IMR-90 (cell line): ENCODE data around the gene SESN1. TPM values are rescaled to one million over a fixed set of nuclear protein-coding genes. Genes with fewer than 3 reads are reported as not detected.

ENCODE experiments used
- ATAC-seq: fragments of 200-7000 bp; cut with Tn5 transposase; 2 replicates; pipeline ENCODE4 v1.9.1; 2020; ENCODE audit warnings: low read depth, mild to moderate bottlenecking, moderate library complexity
- BruUV-seq: library from RNA; stranded (reverse); fragments of 400-500 nt; replicated peaks from 2 replicates; lab custom pipeline; 2021; lab: Mats Ljungman, UMichigan
- CTCF ChIA-PET: fragments of 300-600 bp; formaldehyde crosslinking; extraction: SDS; loops from one replicate; lab custom pipeline; 2021; ENCODE audit warnings: antibody characterized with exemption; lab: Yijun Ruan, JAX
- POLR2A ChIA-PET: fragments of 300-600 bp; sonication (Branson Sonifier 250); formaldehyde crosslinking; loops from one replicate; lab custom pipeline; 2022; ENCODE audit warnings: antibody characterized with exemption; ENCODE audit not compliant: unreplicated experiment; lab: Charles Lee
- DNase-seq: peaks from one replicate; pipeline ENCODE4 v3.0.0; 2013
- H2AFZ ChIP-seq: replicated peaks from 2 replicates; pipeline ENCODE3; 2013; ENCODE audit warnings: low read length, mild to moderate bottlenecking; ENCODE audit not compliant: poor library complexity
- H2AK5ac ChIP-seq: 2 replicates; pipeline ENCODE4 v1.6.1; 2013; ENCODE audit warnings: low read depth, low read length, inconsistent platforms
- H2AK9ac ChIP-seq: replicated peaks from 2 replicates; pipeline ENCODE3; 2013; ENCODE audit warnings: mild to moderate bottlenecking, low read depth, low read length, moderate library complexity; ENCODE audit not compliant: poor library complexity
- H2BK120ac ChIP-seq: 2 replicates; pipeline ENCODE4 v1.6.1; 2013; ENCODE audit warnings: low read depth, low read length, inconsistent platforms
- H2BK15ac ChIP-seq: 3 replicates; pipeline ENCODE4 v1.6.1; 2013; ENCODE audit warnings: low read depth, low read length, inconsistent platforms
- H2BK20ac ChIP-seq: 2 replicates; pipeline ENCODE4 v1.6.1; 2013; ENCODE audit warnings: low read depth, mild to moderate bottlenecking, inconsistent platforms, low read length, moderate library complexity
- H2BK5ac ChIP-seq: 2 replicates; pipeline ENCODE4 v1.6.1; 2013; ENCODE audit warnings: mild to moderate bottlenecking, low read depth, low read length, inconsistent platforms; ENCODE audit not compliant: poor library complexity, severe bottlenecking
- H3K14ac ChIP-seq: replicated peaks from 2 replicates; pipeline ENCODE4 v1.6.1; 2013; ENCODE audit warnings: low read depth, low read length, inconsistent platforms
- H3K18ac ChIP-seq: 2 replicates; pipeline ENCODE4 v1.6.1; 2013; ENCODE audit warnings: low read depth, low read length, control low read depth
- H3K23ac ChIP-seq: 2 replicates; pipeline ENCODE4 v1.6.1; 2013; ENCODE audit warnings: low read depth, low read length, inconsistent platforms
- H3K27ac ChIP-seq: 2 replicates; pipeline ENCODE4 v1.5.1; 2013; ENCODE audit warnings: mild to moderate bottlenecking, control low read depth, low read length; ENCODE audit not compliant: insufficient read depth
- H3K27me3 ChIP-seq: 2 replicates; pipeline ENCODE4 v1.6.1; 2013; ENCODE audit warnings: low read length; ENCODE audit not compliant: control insufficient read depth, insufficient read depth
- H3K36me3 ChIP-seq: 2 replicates; pipeline ENCODE4 v1.6.1; 2013; ENCODE audit warnings: low read length, mixed read lengths; ENCODE audit not compliant: control insufficient read depth, insufficient read depth
- H3K4ac ChIP-seq: 2 replicates; pipeline ENCODE4 v1.6.1; 2013; ENCODE audit warnings: low read depth, low read length, inconsistent platforms
- H3K4me1 ChIP-seq: 2 replicates; pipeline ENCODE4 v1.6.1; 2013; ENCODE audit warnings: low read length, mixed read lengths; ENCODE audit not compliant: control insufficient read depth, insufficient read depth
- H3K4me2 ChIP-seq: 2 replicates; pipeline ENCODE4 v1.6.1; 2013; ENCODE audit warnings: low read depth, mild to moderate bottlenecking, control low read depth, low read length, moderate library complexity
- H3K4me3 ChIP-seq: 2 replicates; pipeline ENCODE4 v1.5.1; 2013; ENCODE audit warnings: low read depth, mild to moderate bottlenecking, control low read depth, low read length, moderate library complexity; ENCODE audit not compliant: insufficient read depth
- H3K56ac ChIP-seq: 2 replicates; pipeline ENCODE4 v1.6.1; 2013; ENCODE audit warnings: low read length, inconsistent platforms; ENCODE audit not compliant: insufficient read depth; ENCODE audit errors: extremely low read depth
- H3K79me1 ChIP-seq, 2 experiments: 2 replicates each; pipeline ENCODE4 v1.6.1; 2013; ENCODE audit warnings: low read length in 2 of 2, inconsistent platforms in 1 of 2, low read depth in 1 of 2
- H3K9ac ChIP-seq: 2 replicates; pipeline ENCODE4 v1.6.1; 2013; ENCODE audit warnings: low read depth, low read length, control low read depth
- H3K9me1 ChIP-seq: 2 replicates; pipeline ENCODE4 v1.6.1; 2013; ENCODE audit warnings: low read length, inconsistent platforms; ENCODE audit not compliant: insufficient read depth
- H3K9me3 ChIP-seq: 2 replicates; pipeline ENCODE4 v1.6.1; 2013; ENCODE audit warnings: low read length; ENCODE audit not compliant: control insufficient read depth, insufficient read depth
- H4K20me1 ChIP-seq: 2 replicates; pipeline ENCODE4 v1.6.1; 2013; ENCODE audit warnings: low read length, inconsistent platforms; ENCODE audit not compliant: insufficient read depth
- H4K5ac ChIP-seq: 2 replicates; pipeline ENCODE4 v1.6.1; 2013; ENCODE audit warnings: mild to moderate bottlenecking, low read depth, low read length, control low read depth
- H4K8ac ChIP-seq, 2 experiments: 2 replicates each; pipeline ENCODE4 v1.6.1; 2013; ENCODE audit warnings: low read depth in 2 of 2, low read length in 2 of 2, control low read depth in 1 of 2, inconsistent platforms in 1 of 2
- H4K91ac ChIP-seq: 2 replicates; pipeline ENCODE4 v1.6.1; 2013; ENCODE audit warnings: low read depth, low read length, inconsistent platforms; ENCODE audit not compliant: insufficient read depth
- CEBPB ChIP-seq: IDR thresholded peaks from 2 replicates; pipeline ENCODE4 v1.6.1; 2012; ENCODE audit warnings: low read depth, low read length, improper control_type of control experiment
- CHD1 ChIP-seq: IDR thresholded peaks from 2 replicates; pipeline ENCODE4 v1.6.1; 2012; ENCODE audit warnings: low read depth, low read length, improper control_type of control experiment
- ELK1 ChIP-seq: fragments of 150-350 bp; IDR thresholded peaks from 2 replicates; pipeline ENCODE4 v1.6.1; 2016; ENCODE audit warnings: low read depth, mild to moderate bottlenecking, low read length, moderate library complexity, borderline replicate concordance
- FOS ChIP-seq: fragments of 150-350 bp; IDR thresholded peaks from 2 replicates; pipeline ENCODE4 v1.6.1; 2016; ENCODE audit warnings: low read depth, low read length
- MAFK ChIP-seq: IDR thresholded peaks from 2 replicates; pipeline ENCODE4 v1.6.1; 2012; ENCODE audit warnings: low read depth, low read length, improper control_type of control experiment
- MXI1 ChIP-seq: IDR thresholded peaks from 2 replicates; pipeline ENCODE4 v1.6.1; 2012; ENCODE audit warnings: low read depth, mild to moderate bottlenecking, low read length, moderate library complexity, borderline replicate concordance
- NFE2L2 ChIP-seq: fragments of 150-350 bp; IDR thresholded peaks from 2 replicates; pipeline ENCODE4 v1.6.1; 2016; ENCODE audit warnings: low read depth, mild to moderate bottlenecking, low read length
- POLR2A ChIP-seq: IDR thresholded peaks from 2 replicates; pipeline ENCODE4 v1.6.1; 2012; ENCODE audit warnings: mild to moderate bottlenecking, low read depth, low read length
- RAD21 ChIP-seq: IDR thresholded peaks from 2 replicates; pipeline ENCODE4 v1.6.1; 2012; ENCODE audit warnings: low read length, improper control_type of control experiment
- RCOR1 ChIP-seq: IDR thresholded peaks from 2 replicates; pipeline ENCODE4 v1.6.1; 2012; ENCODE audit warnings: mild to moderate bottlenecking, low read length, improper control_type of control experiment; ENCODE audit not compliant: insufficient replicate concordance
- RFX5 ChIP-seq: IDR thresholded peaks from 2 replicates; pipeline ENCODE4 v1.8.0; 2012; ENCODE audit warnings: low read depth, mild to moderate bottlenecking, low read length, moderate library complexity
- SMC3 ChIP-seq: fragments of 150-350 bp; IDR thresholded peaks from 2 replicates; pipeline ENCODE4 v1.6.1; 2016; ENCODE audit warnings: low read depth, mild to moderate bottlenecking, antibody characterized with exemption, low read length, moderate library complexity
- USF2 ChIP-seq: fragments of 150-350 bp; IDR thresholded peaks from 2 replicates; pipeline ENCODE4 v1.6.1; 2017; ENCODE audit warnings: mild to moderate bottlenecking, antibody characterized with exemption, low read length, low read depth
- dilution Hi-C: fragments of 300-500 bp; cut with HindIII; formaldehyde crosslinking; loops from one replicate; pipeline ENCODE4 v1.14.3; 2018; ENCODE audit warnings: low sequenced_read_pairs; ENCODE audit not compliant: unreplicated experiment
- in situ Hi-C: fragments of 300-500 bp; cut with MboI; formaldehyde crosslinking; loops from 3 replicates; pipeline ENCODE4 v1.14.3; 2019; ENCODE audit warnings: low sequenced_read_pairs, inconsistent platforms, mixed read lengths
- intact Hi-C: fragments of 100-400 bp; cut with micrococcal nuclease; formaldehyde crosslinking; loops from 2 replicates; pipeline ENCODE4 v1.10.0; 2022
- polyA plus RNA-seq, 3 experiments: library from polyadenylated mRNA; depleted of rRNA; stranded (reverse); fragments of >200 nt; gene quantifications; 2 replicates each; pipeline ENCODE4 v1.2.3, GENCODE V29; 2012; ENCODE audit warnings: low replicate concordance in 1 of 3
- total RNA-seq: library from RNA; depleted of rRNA; stranded (reverse); fragments of >200 nt; gene quantifications from 2 replicates; pipeline ENCODE4 v1.2.3, GENCODE V29; 2012
- TF ChIP-seq, protein P1 (sequence below): conservative IDR thresholded peaks from 2 replicates; pipeline ENCODE4 v1.5.1; 2012; ENCODE audit warnings: mild to moderate bottlenecking, low read depth, low read length, improper control_type of control experiment

SESN1 gene
- total and polyA plus RNA-seq, 2 of the 4 experiments (the other 2 are of a cell fraction) = 9.7 to 16.7 TPM

GRCh38 chr6:109074133-109074415 is 20.6 kb downstream of the SESN1 start:
- H3K9me3 ChIP-seq = no peaks in the 10 kb centered on the region
- no peak overlapping the region for H2BK15ac ChIP-seq
- no peak overlapping the region for H3K56ac ChIP-seq
- H3K36me3 ChIP-seq = no peaks in the 10 kb centered on the region
- H3K4me1 ChIP-seq = peaks cover 2% of the 10 kb centered on the region; the same call in 1 of the 2 replicates
- no peak overlapping the region for H2BK5ac ChIP-seq
- no peak overlapping the region for H3K14ac ChIP-seq
- ATAC-seq = no peak
- no peak overlapping the region for H4K5ac ChIP-seq
- TF ChIP-seq CEBPB (no peak), MXI1 (no peak), ELK1 (no peak), CHD1 (no peak), RFX5 (no peak), POLR2A (no peak), USF2 (no peak), RAD21 (no peak), NFE2L2 (no peak), SMC3 (no peak), MAFK (no peak), RCOR1 (no peak), FOS (no peak)
- TF ChIP-seq, protein P1, sequence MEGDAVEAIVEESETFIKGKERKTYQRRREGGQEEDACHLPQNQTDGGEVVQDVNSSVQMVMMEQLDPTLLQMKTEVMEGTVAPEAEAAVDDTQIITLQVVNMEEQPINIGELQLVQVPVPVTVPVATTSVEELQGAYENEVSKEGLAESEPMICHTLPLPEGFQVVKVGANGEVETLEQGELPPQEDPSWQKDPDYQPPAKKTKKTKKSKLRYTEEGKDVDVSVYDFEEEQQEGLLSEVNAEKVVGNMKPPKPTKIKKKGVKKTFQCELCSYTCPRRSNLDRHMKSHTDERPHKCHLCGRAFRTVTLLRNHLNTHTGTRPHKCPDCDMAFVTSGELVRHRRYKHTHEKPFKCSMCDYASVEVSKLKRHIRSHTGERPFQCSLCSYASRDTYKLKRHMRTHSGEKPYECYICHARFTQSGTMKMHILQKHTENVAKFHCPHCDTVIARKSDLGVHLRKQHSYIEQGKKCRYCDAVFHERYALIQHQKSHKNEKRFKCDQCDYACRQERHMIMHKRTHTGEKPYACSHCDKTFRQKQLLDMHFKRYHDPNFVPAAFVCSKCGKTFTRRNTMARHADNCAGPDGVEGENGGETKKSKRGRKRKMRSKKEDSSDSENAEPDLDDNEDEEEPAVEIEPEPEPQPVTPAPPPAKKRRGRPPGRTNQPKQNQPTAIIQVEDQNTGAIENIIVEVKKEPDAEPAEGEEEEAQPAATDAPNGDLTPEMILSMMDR = no peak
- H2BK20ac ChIP-seq = no peak overlapping the region
- DNase-seq = no peak
- no peak overlapping the region for H3K4me3 ChIP-seq
- POLR2A ChIA-PET = no interaction called here
- H4K20me1 ChIP-seq = no peaks in the 10 kb centered on the region
- H2AK5ac ChIP-seq = no peak overlapping the region
- dilution Hi-C loops (loop anchor here (25.0 kb wide), 1 partner anchor 537 kb away; no protein-coding TSS in a partner anchor), intact Hi-C loops (loop anchor here (5.0 to 10.0 kb wide), 5 partner anchors 67 to 517 kb away; no protein-coding TSS in a partner anchor), in situ Hi-C loops (no loop called here)
- H2AFZ ChIP-seq = no peak overlapping the region
- no peak overlapping the region for H4K91ac ChIP-seq
- no peak overlapping the region for H3K9ac ChIP-seq
- no peak overlapping the region for H3K4ac ChIP-seq
- no peak overlapping the region for H3K27ac ChIP-seq
- H2AK9ac ChIP-seq = no peak overlapping the region
- no peaks in the 10 kb centered on the region for H3K27me3 ChIP-seq
- H3K9me1 ChIP-seq = peaks cover 3% of the 10 kb centered on the region; the same call in 1 of the 2 replicates
- BruUV-seq = no TSS peak
- peaks cover 10 to 13% of the 10 kb centered on the region in 2 experiments; a peak in 2 of 4 replicates for H3K79me1 ChIP-seq
- H3K18ac ChIP-seq = no peak overlapping the region
- no peak overlapping the region for H3K4me2 ChIP-seq
- CTCF ChIA-PET = interaction anchor here (0.7 to 3.2 kb wide), 5 partner anchors 8 to 563 kb away, joined by 3 to 18 read pairs (median 3); no protein-coding TSS in a partner anchor
- H4K8ac ChIP-seq = no peak overlapping the region
- H2BK120ac ChIP-seq = no peak overlapping the region
- H3K23ac ChIP-seq = no peak overlapping the region
